Neuronal stem cell (in vitro differentiated cells): ENCODE results near the gene ADAMTS17.

ENCODE experiments used
- DNase-seq: peaks from one replicate; pipeline ENCODE4 v3.0.0-alpha.2; 2013; ENCODE audit warnings: low spot score
- H2AFZ ChIP-seq: one replicate; pipeline ENCODE4 v1.6.1; 2013; ENCODE audit warnings: mild to moderate bottlenecking, low read length, inconsistent platforms
- H2AK5ac ChIP-seq: 2 replicates; pipeline ENCODE4 v1.6.1; 2013; ENCODE audit warnings: low read depth, mild to moderate bottlenecking, inconsistent platforms, low read length, moderate library complexity, mixed read lengths
- H2BK120ac ChIP-seq: 2 replicates; pipeline ENCODE4 v1.6.1; 2013; ENCODE audit warnings: low read depth, mild to moderate bottlenecking, inconsistent platforms, low read length, moderate library complexity, mixed read lengths
- H2BK12ac ChIP-seq: one replicate; pipeline ENCODE4 v1.6.1; 2013; ENCODE audit warnings: low read length, inconsistent platforms
- H2BK15ac ChIP-seq: 2 replicates; pipeline ENCODE4 v1.6.1; 2013; ENCODE audit warnings: mild to moderate bottlenecking, low read length, inconsistent platforms, mixed read lengths
- H2BK5ac ChIP-seq: one replicate; pipeline ENCODE4 v1.6.1; 2013; ENCODE audit warnings: inconsistent platforms, mild to moderate bottlenecking, low read length, moderate library complexity
- H3K14ac ChIP-seq: one replicate; pipeline ENCODE4 v1.6.1; 2013; ENCODE audit warnings: low read length, inconsistent platforms
- H3K18ac ChIP-seq: 2 replicates; pipeline ENCODE4 v1.6.1; 2013; ENCODE audit warnings: low read length, inconsistent platforms
- H3K23ac ChIP-seq: 2 replicates; pipeline ENCODE4 v1.6.1; 2013; ENCODE audit warnings: low read depth, mild to moderate bottlenecking, mixed read lengths, low read length, inconsistent platforms; ENCODE audit not compliant: poor library complexity
- H3K27ac ChIP-seq: replicated peaks from 3 replicates; pipeline ENCODE4 v1.5.1; 2013; ENCODE audit warnings: low read length, inconsistent platforms
- H3K27me3 ChIP-seq, 3 experiments: 2 replicates each; pipeline ENCODE4 v1.6.1; 2013; ENCODE audit warnings: low read length in 3 of 3, mild to moderate bottlenecking in 2 of 3, inconsistent platforms in 1 of 3, low read depth in 1 of 3, mixed read lengths in 1 of 3, moderate library complexity in 1 of 3; ENCODE audit not compliant: control insufficient read depth in 3 of 3, insufficient read depth in 3 of 3
- H3K36me3 ChIP-seq, 2 donors: replicated peaks in 1 of 2; 2 replicates each; pipeline ENCODE4 v1.6.1; 2013; ENCODE audit warnings: low read length in 2 of 2; ENCODE audit not compliant: control insufficient read depth in 2 of 2, insufficient read depth in 2 of 2
- H3K4ac ChIP-seq: 2 replicates; pipeline ENCODE4 v1.6.1; 2013; ENCODE audit warnings: inconsistent platforms, mild to moderate bottlenecking, low read length, moderate library complexity
- H3K4me1 ChIP-seq, 2 donors: 1 replicate in 1 of 2; 2 replicates in 1 of 2; pipeline ENCODE4 v1.6.1; 2013; ENCODE audit warnings: low read length in 2 of 2, low read depth in 1 of 2; ENCODE audit not compliant: control insufficient read depth in 2 of 2, insufficient read depth in 1 of 2
- H3K4me2 ChIP-seq: one replicate; pipeline ENCODE4 v1.6.1; 2013; ENCODE audit warnings: mild to moderate bottlenecking, low read length, inconsistent platforms; ENCODE audit not compliant: insufficient read depth, poor library complexity, severe bottlenecking
- H3K4me3 ChIP-seq, 2 donors: 2 replicates each; pipeline ENCODE4 v1.5.1; 2013; ENCODE audit warnings: low read length in 2 of 2, mild to moderate bottlenecking in 2 of 2, inconsistent platforms in 1 of 2, moderate library complexity in 1 of 2
- H3K79me1 ChIP-seq: one replicate; pipeline ENCODE4 v1.6.1; 2013; ENCODE audit warnings: low read depth, mild to moderate bottlenecking, inconsistent platforms, low read length, moderate library complexity
- H3K9ac ChIP-seq: one replicate; pipeline ENCODE4 v1.6.1; 2013; ENCODE audit warnings: mild to moderate bottlenecking, low read depth, low read length, inconsistent platforms; ENCODE audit not compliant: poor library complexity
- H3K9me3 ChIP-seq, 2 donors: replicated peaks in 1 of 2; 2 replicates each; pipeline versions ENCODE3 to v1.6.1; 2013; ENCODE audit warnings: low read length in 2 of 2, mild to moderate bottlenecking in 2 of 2, inconsistent platforms in 1 of 2, low read depth in 1 of 2, mixed read lengths in 1 of 2, moderate library complexity in 1 of 2; ENCODE audit not compliant: control insufficient read depth in 2 of 2, insufficient read depth in 1 of 2
- H4K8ac ChIP-seq: one replicate; pipeline ENCODE4 v1.6.1; 2013; ENCODE audit warnings: low read depth, mild to moderate bottlenecking, inconsistent platforms, low read length, moderate library complexity
- H4K91ac ChIP-seq: one replicate; pipeline ENCODE4 v1.6.1; 2013; ENCODE audit warnings: low read length, low read depth, mild to moderate bottlenecking, inconsistent platforms; ENCODE audit not compliant: poor library complexity
- whole genome bisulfite sequencing, 2 donors: extraction: QIAGEN DNeasy Blood & Tissue Kit; methylation state at CpG; one replicate each; pipeline ENCODE4 v1.1.7; 2013; ENCODE audit warnings: missing lambda C conversion rate in 2 of 2, mixed read lengths in 1 of 2; ENCODE audit not compliant: insufficient read length in 2 of 2, insufficient replicate concordance in 1 of 2; ENCODE audit errors: extremely low coverage in 2 of 2; 5-methylcytosine and 5-hydroxymethylcytosine counted together

ADAMTS17 gene

DNA sequence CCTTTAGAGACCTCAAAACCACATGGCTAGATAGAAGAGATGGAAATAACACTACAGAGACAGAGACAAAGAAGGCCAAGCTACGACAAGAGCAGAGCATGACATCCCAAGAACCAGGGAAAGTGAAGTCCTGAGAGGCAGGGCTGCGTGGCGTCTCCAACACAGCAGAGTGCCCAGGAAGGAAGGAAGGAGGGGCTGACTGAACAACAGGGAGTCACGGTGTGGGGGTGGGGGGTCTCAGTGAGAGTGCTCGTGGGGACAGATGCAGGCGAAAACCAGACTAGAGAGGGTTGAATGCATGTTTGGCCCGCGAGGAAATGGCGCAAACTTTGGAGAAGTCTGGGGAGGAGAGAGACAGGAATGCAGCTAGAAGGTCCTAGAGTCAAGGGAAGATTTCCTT, 44.0 kb downstream of the ADAMTS17 start:
- peak overlapping the region; percentile 10 for H3K14ac ChIP-seq
- no CpG with 5 or more reads among the region's 9 CpGs for WGBS, 2 donors

GRCh38 chr15:100295939-100296565, 45.7 kb downstream of the ADAMTS17 start:
- Histone ChIP-seq H3K9ac (no peak overlapping the region), H3K18ac (no peak overlapping the region), H3K36me3 (no peaks in the 10 kb centered on the region)

More for the DNA sequence above, 44.0 kb downstream of the ADAMTS17 start:
- Histone ChIP-seq H2BK5ac (no peak overlapping the region), H3K9ac (no peak overlapping the region), H3K4me2 (no peak overlapping the region), H4K91ac (no peak overlapping the region), H4K8ac (no peak overlapping the region), H2AK5ac (no peak overlapping the region), H2AFZ (no peak overlapping the region), H3K79me1 (no peaks in the 10 kb centered on the region), H3K27me3 (no peaks in the 10 kb centered on the region), H2BK12ac (no peak overlapping the region), H3K4me1 (no peaks in the 10 kb centered on the region), H3K27ac (no peak overlapping the region), H2BK120ac (no peak overlapping the region), H3K23ac (no peak overlapping the region), H3K9me3 (peaks cover 0 to 1% of the 10 kb centered on the region in 2 donors), H2BK15ac (no peak overlapping the region), H3K4me3 (no peak overlapping the region), H3K4ac (no peak overlapping the region), H3K18ac (no peak overlapping the region), H3K36me3 (no peaks in the 10 kb centered on the region)
- no peak for DNase-seq

DNA sequence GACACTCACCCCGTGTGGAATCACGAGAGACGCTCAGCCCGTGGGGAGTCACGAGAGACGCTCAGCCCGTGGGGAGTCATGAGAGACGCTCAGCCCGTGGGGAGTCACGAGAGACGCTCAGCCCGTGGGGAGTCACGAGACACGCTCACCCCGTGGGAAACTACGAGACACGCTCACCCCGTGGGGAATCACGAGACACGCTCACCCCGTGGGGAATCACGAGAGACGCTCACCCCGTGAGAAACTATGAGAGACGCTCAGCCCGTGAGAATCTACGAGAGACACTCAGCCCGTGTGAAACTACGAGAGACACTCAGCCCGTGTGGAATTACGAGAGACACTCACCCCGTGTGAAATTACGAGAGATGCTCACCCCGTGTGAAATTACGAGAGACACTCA, 49.8 kb downstream of the ADAMTS17 start:
- peaks cover 0 to 1% of the 10 kb centered on the region in 2 donors for H3K9me3 ChIP-seq
- WGBS, 2 donors = no CpG with 5 or more reads among the region's 35 CpGs

More at GRCh38 chr15:100295939-100296565, 45.7 kb downstream of the ADAMTS17 start:
- no peaks in the 10 kb centered on the region for H3K79me1 ChIP-seq
- no peaks in the 10 kb centered on the region for H3K27me3 ChIP-seq
- no peak overlapping the region for H3K23ac ChIP-seq
- no peak overlapping the region for H3K27ac ChIP-seq
- DNase-seq = no peak
- no peak overlapping the region for H2BK5ac ChIP-seq
- H4K8ac ChIP-seq = no peak overlapping the region
- no peak overlapping the region for H2BK120ac ChIP-seq
- peaks cover 0 to 1% of the 10 kb centered on the region in 2 donors for H3K9me3 ChIP-seq
- no CpG with 5 or more reads among the region's 8 CpGs for WGBS, 2 donors
- no peak overlapping the region for H3K4me2 ChIP-seq
- no peak overlapping the region for H3K4ac ChIP-seq
- H3K14ac ChIP-seq = no peak overlapping the region
- H2AK5ac ChIP-seq = no peak overlapping the region
- H3K4me1 ChIP-seq = no peaks in the 10 kb centered on the region
- H3K4me3 ChIP-seq = no peak overlapping the region
- H2BK12ac ChIP-seq = no peak overlapping the region
- no peak overlapping the region for H4K91ac ChIP-seq
- H2AFZ ChIP-seq = no peak overlapping the region
- no peak overlapping the region for H2BK15ac ChIP-seq

GRCh38 chr15:100291106-100291505, 50.7 kb downstream of the ADAMTS17 start:
- no peak overlapping the region for H3K4me2 ChIP-seq
- H3K27ac ChIP-seq = no peak overlapping the region
- no peak overlapping the region for H4K91ac ChIP-seq
- H2BK15ac ChIP-seq = no peak overlapping the region
- no peak overlapping the region for H2BK120ac ChIP-seq
- H3K4me3 ChIP-seq = no peak overlapping the region
- no peaks in the 10 kb centered on the region for H3K4me1 ChIP-seq
- H2AK5ac ChIP-seq = no peak overlapping the region
- H2BK5ac ChIP-seq = no peak overlapping the region
- no peak overlapping the region for H3K4ac ChIP-seq
- H2AFZ ChIP-seq = no peak overlapping the region
- H3K9ac ChIP-seq = no peak overlapping the region
- H3K23ac ChIP-seq = no peak overlapping the region
- no peak for DNase-seq
- no peak overlapping the region for H3K14ac ChIP-seq
- no peaks in the 10 kb centered on the region for H3K79me1 ChIP-seq
- H2BK12ac ChIP-seq = no peak overlapping the region
- peaks cover 0 to 1% (median 0%) of the 10 kb centered on the region in 3 experiments for H3K27me3 ChIP-seq
- no peak overlapping the region for H3K18ac ChIP-seq
- H3K9me3 ChIP-seq = peaks cover 0 to 2% of the 10 kb centered on the region in 2 donors
- H3K36me3 ChIP-seq = no peaks in the 10 kb centered on the region
- no CpG with 5 or more reads among the region's 2 CpGs for WGBS, 2 donors
- H4K8ac ChIP-seq = no peak overlapping the region

More for the DNA sequence above, 49.8 kb downstream of the ADAMTS17 start:
- no peak overlapping the region for H2BK120ac ChIP-seq
- DNase-seq = no peak
- no peak overlapping the region for H3K4me2 ChIP-seq
- no peak overlapping the region for H4K8ac ChIP-seq
- H3K4me3 ChIP-seq = no peak overlapping the region
- H2BK5ac ChIP-seq = no peak overlapping the region
- no peak overlapping the region for H2BK12ac ChIP-seq
- H2AFZ ChIP-seq = no peak overlapping the region
- no peak overlapping the region for H3K18ac ChIP-seq
- no peak overlapping the region for H3K14ac ChIP-seq
- H3K23ac ChIP-seq = no peak overlapping the region
- H3K27ac ChIP-seq = no peak overlapping the region
- no peak overlapping the region for H2BK15ac ChIP-seq
- no peak overlapping the region for H3K9ac ChIP-seq
- H3K36me3 ChIP-seq = no peaks in the 10 kb centered on the region
- H3K4me1 ChIP-seq = no peaks in the 10 kb centered on the region
- no peak overlapping the region for H2AK5ac ChIP-seq
- no peak overlapping the region for H3K4ac ChIP-seq
- no peaks in the 10 kb centered on the region for H3K79me1 ChIP-seq
- H3K27me3 ChIP-seq = no peaks in the 10 kb centered on the region
- H4K91ac ChIP-seq = no peak overlapping the region
